Glomerular visceral epithelial cell (primary cell): ENCODE data around the gene RNASE8.

ENCODE experiments used
- DNase-seq: peaks from one replicate; pipeline ENCODE4 v3.0.0-alpha.2; 2016; ENCODE audit errors: extremely low spot score

Gene RNASE8

DNA sequence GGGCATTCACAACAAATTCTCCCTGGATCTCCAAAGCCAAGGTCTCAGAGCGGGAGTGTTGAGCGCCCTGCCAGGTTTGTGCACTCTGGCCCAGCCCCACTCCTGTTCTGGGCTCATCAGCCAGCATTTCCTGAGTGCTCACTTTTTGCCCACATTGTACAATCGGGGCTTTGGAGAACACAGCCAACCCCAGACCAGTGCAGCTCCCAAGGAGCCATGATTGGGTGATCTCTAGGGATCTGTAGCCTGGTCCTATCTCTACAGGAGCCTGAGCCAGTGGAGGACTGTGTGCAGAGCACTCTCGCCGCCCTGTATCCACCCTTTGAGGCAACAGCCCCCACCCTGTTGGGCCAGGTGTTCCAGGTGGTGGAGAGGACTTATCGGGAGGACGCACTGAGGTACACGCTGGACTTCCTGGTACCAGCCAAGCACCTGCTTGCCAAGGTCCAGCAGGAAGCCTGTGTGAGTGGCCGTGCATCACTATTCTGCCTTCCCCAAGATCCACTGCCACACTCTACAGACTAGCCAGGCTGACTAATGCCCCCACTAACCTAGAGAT, 15.2 kb downstream of the RNASE8 start:
- DNase-seq: no peak

DNA sequence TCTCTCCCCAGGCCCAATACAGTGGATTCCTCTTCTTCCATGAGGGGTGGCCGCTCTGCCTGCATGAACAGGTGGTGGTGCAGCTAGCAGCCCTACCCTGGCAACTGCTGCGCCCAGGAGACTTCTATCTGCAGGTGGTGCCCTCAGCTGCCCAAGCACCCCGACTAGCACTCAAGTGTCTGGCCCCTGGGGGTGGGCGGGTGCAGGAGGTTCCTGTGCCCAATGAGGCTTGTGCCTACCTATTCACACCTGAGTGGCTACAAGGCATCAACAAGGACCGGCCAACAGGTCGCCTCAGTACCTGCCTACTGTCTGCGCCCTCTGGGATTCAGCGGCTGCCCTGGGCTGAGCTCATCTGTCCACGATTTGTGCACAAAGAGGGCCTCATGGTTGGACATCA, 16.3 kb downstream of the RNASE8 start:
- DNase-seq: no peak

DNA sequence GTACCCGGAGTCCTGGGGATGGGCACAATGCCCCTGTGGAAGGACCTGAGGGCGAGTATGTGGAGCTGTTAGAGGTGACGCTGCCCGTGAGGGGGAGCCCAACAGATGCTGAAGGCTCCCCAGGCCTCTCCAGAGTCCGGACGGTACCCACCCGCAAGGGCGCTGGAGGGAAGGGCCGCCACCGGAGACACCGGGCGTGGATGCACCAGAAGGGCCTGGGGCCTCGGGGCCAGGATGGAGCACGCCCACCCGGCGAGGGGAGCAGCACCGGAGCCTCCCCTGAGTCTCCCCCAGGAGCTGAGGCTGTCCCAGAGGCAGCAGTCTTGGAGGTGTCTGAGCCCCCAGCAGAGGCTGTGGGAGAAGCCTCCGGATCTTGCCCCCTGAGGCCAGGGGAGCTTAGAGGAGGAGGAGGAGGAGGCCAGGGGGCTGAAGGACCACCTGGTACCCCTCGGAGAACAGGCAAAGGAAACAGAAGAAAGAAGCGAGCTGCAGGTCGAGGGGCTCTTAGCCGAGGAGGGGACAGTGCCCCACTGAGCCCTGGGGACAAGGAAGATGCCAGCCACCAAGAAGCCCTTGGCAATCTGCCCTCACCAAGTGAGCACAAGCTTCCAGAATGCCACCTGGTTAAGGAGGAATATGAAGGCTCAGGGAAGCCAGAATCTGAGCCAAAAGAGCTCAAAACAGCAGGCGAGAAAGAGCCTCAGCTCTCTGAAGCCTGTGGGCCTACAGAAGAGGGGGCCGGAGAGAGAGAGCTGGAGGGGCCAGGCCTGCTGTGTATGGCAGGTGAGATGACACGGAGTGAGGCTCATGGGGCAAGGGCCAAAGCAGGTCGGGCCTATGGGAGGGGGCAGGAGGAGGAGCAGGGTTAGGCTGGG, 17.0 kb downstream of the RNASE8 start:
- DNase-seq: no peak

DNA sequence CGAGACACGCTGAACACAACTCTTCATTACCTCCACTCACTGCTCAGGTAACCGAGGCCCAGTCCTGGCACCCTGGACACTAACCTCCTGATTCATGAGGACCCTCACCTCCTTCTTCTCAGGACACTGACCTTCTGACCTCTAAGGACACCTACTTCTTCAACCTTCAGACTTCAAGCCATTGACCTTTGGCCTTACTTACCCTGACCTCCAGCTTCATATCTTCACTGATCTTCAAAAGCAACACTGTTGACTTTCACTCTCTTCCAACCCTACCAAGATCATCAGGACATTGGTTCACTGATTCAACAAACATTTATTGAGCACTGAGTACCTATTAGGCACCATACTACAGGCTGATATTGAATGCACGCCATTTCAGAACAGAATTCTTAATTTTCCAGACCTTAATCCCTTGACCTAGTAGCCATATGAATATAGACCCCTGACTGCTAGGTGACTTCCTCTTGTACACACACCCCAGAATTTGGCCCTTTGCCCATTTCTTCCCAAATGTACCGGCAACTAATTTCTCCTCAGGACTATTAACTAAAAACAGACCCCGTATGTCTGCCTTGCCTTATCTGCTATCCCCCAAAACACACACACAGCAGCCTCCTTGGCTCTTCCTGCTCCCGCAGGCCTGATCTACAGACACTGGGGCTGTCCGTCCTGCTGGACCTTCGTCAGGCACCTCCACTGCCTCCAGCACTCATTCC, 18.3 kb downstream of the RNASE8 start:
- no peak for DNase-seq

DNA sequence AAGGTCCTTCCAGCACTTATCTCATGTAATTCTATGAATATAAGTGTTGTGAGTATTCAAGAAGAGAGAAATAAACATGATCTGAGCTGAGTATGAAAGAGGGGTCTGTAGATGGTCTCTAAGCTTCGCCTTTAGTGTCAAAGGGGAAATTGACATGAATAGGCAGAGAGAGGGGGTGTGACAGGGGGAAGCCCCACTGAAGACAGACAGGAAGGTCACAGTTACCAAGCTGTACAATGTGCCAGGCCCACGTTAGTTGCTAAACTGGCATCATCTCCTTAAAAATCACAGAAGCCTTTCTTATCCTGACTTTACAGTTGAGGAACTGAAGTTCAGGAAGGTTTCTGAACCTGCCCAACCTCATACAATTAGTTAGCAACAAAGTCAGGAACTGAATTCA, 20.1 kb downstream of the RNASE8 start:
- DNase-seq: no peak

DNA sequence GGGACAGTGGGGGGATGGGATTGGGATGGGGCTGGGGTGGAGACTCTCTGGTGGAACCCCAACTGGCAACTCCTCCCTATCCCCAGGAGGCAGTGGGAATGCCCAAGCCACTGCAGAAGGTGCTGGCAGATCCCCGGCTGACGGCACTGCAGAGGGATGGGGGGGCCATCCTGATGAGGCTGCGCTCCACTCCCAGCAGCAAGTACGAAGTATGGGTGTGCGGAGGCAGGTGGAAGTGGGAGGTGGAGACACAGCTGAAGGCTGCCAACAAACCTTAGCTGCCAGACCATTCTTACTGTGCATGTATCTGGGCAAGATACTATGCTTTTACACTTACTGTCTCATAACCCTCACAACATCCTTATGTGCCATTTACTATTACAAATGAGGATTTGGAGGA, 20.7 kb downstream of the RNASE8 start:
- no peak for DNase-seq

DNA sequence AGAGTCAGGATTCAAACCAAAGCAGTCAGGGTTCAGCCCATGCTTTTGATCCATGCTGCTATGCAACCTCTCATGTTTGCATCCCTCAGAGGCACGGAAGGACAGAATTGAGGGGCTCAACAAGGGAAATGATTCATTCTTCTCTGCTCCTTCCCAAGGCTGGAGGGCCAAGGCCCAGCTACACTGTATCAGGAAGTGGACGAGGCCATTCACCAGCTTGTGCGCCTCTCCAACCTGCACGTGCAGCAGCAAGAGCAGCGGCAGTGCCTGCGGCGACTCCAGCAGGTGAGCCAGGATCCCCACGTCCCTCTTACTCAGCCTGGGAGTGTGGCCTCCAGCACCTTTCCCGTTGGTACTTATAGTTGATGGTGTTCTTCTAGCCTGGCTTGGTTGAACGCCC, 21.1 kb downstream of the RNASE8 start:
- no peak for DNase-seq

DNA sequence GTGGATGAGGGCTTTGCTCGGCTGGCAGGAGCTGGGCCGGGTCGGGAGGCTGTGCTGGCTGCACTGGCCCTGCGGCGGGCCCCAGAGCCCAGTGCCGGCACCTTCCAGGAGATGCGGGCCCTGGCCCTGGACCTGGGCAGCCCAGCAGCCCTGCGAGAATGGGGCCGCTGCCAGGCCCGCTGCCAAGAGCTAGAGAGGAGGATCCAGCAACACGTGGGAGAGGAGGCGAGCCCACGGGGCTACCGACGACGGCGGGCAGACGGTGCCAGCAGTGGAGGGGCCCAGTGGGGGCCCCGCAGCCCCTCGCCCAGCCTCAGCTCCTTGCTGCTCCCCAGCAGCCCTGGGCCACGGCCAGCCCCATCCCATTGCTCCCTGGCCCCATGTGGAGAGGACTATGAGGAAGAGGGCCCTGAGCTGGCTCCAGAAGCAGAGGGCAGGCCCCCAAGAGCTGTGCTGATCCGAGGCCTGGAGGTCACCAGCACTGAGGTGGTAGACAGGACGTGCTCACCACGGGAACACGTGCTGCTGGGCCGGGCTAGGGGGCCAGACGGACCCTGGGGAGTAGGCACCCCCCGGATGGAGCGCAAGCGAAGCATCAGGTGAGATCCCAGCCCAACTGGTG, 24.0 kb downstream of the RNASE8 start:
- DNase-seq: no peak

DNA sequence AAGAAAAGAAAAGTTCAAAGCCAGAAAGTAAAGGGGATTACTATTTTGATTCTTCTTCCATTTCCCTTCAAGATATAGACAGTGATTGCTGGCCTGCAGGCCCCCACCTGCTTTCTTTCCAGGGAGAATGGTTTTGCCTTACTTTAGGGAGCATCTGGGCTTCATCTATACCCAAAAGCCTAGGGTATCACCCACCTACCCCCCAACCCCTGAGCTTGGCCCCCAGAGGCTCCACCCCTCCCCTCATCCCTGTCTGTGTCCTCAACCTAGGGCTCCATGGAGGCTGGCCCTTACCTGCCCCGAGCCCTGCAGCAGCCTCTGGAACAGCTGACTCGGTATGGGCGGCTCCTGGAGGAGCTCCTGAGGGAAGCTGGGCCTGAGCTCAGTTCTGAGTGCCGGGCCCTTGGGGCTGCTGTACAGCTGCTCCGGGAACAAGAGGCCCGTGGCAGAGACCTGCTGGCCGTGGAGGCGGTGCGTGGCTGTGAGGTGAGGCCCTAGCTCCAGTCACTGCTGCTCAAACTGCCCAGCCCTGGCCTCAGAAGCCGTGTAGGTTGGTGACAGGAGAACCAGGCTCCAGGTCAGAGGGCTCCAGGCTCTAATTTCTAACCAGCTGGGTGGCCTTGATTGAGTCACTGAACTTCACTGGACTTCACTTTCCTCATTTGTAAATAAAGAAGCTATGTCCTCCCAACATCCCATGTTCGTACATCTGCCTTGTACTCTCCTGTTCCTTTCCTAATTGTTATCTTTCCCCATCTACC, 26.1 kb downstream of the RNASE8 start:
- no peak for DNase-seq

DNA sequence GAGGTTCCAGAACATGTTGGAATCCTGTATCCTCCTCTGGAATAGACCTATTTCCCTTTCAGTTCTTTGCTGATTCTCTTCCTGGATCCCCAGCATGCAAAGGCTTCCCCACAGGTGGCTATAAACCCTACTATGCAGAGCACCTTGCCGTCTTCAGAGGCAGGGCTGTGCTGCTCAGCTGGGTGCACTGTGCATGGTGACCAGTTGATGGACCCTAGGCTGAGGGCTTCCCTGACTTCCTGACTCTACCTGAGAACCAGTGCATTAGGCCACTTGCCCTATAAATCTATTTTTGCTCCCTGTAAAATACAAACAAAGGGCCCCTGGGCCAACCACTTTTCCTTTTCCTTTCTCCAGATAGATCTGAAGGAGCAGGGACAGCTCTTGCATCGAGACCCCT, 26.8 kb downstream of the RNASE8 start:
- DNase-seq: no peak

DNA sequence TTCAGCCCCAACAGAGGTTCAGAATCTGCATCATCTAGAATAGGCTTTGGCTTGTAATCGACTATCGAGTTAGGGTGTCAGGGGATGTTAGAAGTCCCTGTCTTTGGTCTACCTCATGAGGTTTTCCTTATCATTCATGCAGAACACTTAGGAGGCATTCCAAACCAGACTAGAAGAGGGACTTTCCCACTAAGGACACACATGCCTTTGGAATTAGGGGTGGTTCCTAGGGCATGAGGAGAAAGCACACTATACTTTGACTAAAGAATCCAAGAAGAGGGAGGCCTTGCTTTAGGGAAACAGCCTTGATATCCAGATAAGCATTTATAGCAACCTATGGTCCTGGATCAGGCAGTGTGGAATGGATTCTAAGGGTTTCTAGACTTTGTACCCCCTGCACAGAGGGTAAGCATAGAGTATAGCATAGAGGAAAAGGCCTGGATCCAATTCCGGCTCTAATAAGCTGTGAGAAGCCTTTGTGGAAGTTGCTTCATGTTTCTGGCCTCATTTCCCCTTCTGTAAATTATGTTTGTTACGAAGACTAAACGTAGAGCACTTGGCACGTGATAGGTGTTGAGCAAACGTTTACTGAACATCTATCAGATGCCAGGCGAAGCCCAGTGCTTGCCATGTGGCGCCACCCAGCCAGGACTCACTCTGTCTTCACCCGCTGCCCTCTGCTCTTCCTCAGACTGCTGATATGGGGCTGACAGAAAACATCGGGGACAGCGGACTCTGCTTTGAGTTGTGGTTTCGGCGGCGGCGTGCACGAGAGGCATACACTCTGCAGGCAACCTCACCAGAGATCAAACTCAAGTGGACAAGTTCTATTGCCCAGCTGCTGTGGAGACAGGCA, 27.6 kb downstream of the RNASE8 start:
- peak; percentile 91 for DNase-seq

DNA sequence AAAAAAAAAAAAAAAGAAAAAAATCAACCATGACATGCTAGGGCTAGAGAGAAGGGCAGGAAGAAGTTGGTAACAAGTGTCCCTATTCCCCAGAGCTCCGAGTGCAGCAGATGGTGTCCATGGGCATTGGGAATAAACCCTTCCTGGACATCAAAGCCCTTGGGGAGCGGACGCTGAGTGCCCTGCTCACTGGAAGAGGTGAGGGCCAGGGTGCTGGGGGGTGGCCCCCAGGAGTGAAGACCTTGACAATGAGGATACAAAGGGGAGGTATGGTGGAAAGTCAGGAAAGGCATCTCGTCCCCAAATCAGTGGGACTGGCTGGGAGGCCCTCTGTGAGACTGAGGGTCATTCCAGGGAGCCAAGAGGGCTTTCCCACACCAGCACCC, 29.3 kb downstream of the RNASE8 start:
- DNase-seq: no peak

DNA sequence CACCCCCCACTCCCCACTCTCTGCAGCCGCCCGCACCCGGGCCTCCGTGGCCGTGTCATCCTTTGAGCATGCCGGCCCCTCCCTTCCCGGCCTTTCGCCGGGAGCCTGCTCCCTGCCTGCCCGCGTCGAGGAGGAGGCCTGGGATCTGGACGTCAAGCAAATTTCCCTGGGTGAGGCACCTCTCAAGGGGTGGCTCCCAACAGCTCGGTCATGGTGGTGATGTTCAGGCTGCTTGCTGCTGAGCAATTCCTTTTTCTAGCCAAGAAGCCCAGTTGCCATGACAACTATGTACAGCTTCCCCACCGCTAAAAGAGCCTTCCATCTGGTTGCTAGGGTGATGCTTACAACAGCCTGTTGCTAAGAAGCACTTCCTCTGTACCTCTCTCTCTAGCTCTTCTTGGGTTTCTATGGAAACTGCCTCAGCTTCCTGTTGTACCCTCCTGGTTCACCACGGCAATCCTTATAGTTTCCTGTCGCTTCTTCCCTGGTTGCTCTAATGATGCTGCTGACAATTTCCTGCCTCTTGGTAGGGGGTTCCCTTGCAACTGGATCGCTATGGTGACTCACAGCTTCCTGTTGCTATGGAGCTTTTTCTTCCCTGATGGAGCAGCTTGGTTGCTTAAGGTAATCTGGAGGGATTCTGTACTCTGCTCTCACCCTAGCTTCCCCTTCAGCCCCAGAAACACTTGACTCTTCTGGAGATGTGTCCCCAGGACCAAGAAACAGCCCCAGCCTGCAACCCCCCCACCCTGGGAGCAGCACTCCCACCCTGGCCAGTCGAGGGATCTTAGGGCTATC, 29.9 kb downstream of the RNASE8 start:
- DNase-seq: peak; percentile 95

DNA sequence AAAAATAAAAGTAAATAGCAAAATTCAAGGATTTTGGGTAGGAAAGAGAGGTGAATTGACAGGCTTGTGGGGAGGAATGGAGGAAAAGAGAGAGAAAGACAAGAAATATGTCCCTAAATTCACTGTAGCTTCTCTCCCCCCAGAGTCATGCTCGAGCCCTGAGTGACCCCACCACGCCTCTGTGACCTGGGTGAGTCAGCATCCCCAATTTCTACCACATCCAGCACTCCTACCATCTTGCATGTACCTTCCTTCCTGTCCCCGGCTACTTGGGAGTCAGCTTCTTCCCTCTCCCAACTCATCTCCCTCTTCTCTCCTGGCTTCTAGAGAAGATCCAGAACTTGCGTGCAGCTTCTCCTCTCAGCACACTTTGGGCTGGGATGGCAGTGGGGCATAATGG, 31.1 kb downstream of the RNASE8 start:
- DNase-seq: no peak

DNA sequence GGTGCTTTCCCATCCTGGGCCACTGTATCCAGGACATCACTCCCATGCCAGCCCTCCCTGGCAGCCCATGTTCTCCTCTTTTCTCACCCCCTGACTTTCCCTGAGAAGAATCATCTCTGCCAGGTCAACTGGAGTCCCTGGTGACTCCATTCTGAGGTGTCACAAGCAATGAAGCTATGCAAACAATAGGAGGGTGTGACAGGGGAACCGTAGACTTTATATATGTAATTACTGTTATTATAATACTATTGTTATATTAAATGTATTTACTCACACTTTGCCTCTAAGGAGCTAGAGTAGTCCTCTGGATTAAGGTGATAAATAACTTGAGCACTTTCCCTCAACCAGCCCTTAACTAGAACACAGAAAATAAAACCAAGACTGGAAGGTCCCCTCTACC, 31.6 kb downstream of the RNASE8 start:
- DNase-seq: no peak

DNA sequence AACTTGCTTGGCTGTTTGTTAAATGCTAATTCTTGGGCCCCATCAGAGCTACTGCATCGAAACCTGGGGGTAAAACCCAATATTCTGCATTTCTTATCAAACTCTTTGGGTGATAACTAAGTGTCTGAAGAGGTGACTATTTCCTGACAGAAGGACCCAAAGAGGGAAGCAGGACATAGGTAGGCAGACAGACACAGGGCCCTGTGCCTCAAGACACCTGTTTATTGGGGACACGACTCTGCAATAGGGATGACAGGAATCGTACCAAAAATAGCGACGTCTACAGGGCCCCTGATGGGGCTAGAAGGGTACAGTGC, 32.2 kb downstream of the RNASE8 start:
- no peak for DNase-seq

DNA sequence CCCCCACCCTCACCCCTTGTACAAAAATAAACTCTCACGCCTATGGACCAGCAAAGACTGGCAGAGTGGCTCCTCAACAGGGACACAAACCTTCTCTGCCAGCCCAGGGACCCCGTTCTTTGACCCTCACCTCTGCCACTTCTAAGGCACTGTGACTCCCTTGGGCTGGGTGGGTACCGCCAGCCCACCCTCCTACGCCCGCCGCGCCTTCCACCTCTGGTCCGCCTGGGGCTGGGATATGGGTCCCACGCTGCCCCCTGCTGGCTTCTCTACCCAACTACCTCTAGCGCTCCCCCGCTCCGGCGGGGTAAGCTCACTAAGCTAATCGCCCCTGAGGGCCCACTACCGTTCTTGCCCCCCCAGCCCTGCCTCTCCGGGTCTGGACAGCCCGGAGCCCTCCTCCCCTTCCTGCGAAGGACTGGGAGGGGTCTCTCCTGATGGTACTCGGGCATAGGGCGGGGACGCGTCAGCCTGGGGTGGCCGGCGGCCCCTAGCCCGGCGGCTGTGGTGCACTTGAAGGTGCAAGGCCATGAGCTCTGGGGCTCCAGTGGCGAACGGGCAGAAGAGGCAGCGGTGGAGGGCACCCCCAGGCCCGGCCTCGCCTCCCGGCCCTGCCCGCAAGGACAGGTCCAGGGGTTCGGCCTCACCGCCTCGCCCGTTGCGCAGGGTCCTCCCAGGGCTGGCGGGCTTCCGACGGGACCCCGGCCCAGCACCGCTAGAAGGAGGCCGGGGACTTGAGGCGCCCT, 32.7 kb downstream of the RNASE8 start:
- no peak for DNase-seq

DNA sequence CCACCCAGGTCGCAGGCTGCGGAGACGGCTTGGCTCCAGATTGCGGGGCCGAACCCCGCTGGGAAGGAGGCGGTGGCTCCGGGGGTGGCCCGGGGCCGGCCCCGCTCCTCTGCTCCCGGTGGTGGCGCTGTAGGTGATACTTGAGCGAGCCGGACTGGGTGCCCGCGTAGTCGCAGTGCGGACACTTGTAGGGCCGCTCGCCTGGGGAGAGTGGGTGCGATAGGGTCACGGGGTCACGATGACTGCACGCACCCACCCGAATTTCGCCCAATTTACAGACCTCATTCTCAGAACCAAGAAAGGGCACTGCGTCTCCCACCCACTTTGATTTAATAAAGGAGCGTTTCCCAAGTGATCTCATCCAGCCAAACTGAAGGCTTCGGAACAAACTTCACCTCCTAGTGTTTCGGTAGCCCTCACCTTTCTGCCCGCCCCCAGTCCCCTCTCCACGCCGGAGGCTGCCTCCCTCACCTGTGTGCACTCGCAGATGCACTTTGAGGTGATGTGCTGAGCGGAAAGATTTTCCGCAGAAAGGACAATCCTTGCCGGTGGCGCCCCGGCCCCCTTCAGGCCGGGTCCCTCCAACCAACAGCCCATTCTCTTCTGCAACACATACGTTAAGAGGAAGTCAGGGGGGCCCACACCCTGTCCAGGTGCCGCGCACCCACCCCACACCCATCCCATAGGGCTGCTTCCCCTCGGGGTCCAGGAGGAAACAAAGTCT, 33.5 kb downstream of the RNASE8 start:
- no peak for DNase-seq

DNA sequence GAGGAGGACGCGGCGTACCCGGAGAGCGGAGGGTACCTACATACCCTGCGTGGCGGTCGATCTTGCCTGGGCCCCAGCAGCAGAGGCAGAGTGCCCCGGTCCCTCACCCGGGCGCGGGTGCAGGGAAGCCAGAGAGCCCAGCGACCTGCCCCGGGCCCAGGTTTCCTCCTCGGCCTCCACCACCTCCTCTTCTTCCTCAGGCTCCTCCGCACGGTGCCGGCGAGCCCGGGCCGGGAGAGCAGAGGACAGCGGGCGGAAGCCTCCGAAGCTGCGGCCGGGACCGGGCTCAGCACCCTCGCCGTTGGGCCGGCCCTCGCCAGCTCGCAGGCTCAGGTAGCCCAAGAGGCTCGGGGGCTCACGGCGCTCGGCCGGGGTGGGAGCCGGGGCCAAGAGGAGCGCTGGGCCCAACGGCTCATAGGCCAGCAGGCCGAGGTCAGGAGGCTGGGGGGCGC, 34.2 kb downstream of the RNASE8 start:
- no peak for DNase-seq
